ENCODE results near the gene FAM193B.

DNA sequence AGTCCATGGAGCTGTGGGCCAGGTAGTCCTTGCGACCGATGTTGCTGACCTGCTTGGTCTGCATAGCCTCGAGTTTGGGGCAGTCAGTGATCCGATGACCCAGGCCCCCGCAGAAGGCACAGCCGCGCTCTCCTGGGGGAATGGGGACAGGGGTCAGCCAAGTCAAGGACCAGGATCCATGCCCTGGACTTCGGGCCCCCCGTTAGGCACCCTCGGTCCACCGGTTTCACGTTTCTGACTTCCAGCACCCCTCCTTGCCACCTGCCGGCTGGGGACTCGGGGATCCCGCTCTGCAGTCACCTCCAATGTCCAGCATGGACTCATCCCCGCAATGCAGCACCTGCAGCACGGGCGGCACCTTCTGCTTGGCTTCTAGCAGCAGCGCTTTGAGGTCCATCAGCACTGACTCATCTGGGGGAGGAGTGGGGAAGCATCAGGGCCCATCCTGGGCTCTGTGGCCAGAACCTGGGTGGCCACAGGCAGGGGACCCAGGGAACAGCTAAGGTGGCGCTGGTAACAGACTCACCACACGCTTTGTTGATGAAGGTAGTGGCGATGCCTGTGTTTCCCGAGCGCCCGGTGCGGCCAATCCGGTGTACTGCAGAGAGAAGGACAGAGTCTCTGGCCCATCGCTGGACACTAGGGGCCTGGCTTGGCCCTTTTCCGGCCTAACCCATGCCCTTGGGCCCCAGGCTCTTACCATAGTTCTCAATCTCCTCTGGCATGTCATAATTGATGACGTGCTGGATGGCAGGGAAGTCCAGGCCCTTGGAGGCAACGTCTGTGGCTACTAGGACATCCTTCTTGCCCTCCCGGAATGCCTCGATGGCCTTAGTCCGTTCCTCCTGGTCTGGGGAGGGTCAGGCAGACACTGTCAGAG, 42.3 kb downstream of the FAM193B start:
- TF ChIP-seq ZNF274 (IDR thresholded peaks at IDR 0.05; ENCODE audit: low read depth, low read length) (no peak), YY1 (IDR thresholded peaks at IDR 0.05; ENCODE audit: insufficient read depth, insufficient read length) (no peak)

All from NT2/D1 (cell line).